Endothelial cell of umbilical vein (primary cell): ENCODE results near the gene RHOH.

Experiments
- CTCF ChIP-seq, 2 donors: IDR thresholded peaks; 1 replicate in 1 of 2; 2 replicates in 1 of 2; pipeline ENCODE4 v1.5.1; 2011; ENCODE audit warnings: low read length in 2 of 2, mild to moderate bottlenecking in 2 of 2, moderate library complexity in 2 of 2, control low read depth in 1 of 2, inconsistent platforms in 1 of 2, low read depth in 1 of 2; ENCODE audit not compliant: insufficient read depth in 1 of 2; ENCODE audit errors: extremely low read depth in 1 of 2
- JUN ChIP-seq: IDR thresholded peaks from 2 replicates; pipeline ENCODE4 v1.6.1; 2011; ENCODE audit warnings: borderline replicate concordance, low read depth; ENCODE audit not compliant: insufficient read length, insufficient read depth
- POLR2AphosphoS5 ChIP-seq: IDR thresholded peaks from 2 replicates; pipeline ENCODE4 v1.6.1; 2012; ENCODE audit warnings: low read depth, mild to moderate bottlenecking, control low read depth, low read length, moderate library complexity; ENCODE audit not compliant: insufficient read depth

DNA sequence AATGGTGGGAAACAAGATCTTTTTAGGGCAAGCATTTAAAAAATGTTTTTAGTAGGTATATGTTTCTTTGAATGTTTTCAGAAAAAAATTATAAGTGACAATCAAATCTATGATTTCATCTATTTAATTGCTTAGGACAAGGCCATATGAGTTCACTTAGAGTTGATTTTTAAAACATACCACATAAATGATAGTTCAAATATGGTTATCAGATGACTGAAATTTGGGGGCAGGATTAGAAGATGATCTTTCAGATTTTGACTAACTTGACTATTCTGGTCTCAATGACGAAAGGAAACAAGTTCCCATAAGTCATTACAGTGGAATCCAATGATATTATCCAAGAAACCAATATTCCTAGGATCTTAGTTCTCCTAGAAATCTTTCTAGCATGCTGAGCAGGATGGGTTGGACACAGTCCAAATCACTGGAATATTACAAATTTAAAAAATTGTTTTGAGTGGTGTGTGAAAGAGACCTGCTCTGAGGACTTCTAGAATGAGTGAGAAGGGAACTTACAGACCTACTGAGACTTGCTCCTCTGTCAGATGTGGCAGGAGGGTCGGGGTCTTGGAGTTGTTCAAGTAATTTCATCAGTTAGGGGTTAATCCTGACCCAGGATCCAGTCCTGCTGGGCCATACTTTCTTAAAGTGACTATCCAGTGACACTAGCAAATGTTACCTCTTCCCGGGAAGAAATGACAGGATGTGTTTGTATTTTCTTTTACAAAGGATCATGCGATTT is 20.0 kb downstream of the RHOH start:
- no peak for TF ChIP-seq CTCF (IDR thresholded peaks at IDR 0.05; ENCODE audit: extremely low read depth in 1 of 2, insufficient read depth in 1 of 2, low read depth in 1 of 2, low read length in 2 of 2)
- TF ChIP-seq POLR2AphosphoS5, result no peak
- TF ChIP-seq JUN, result no peak
